ENCODE data around the gene YPEL3.

YPEL3 gene

DNA sequence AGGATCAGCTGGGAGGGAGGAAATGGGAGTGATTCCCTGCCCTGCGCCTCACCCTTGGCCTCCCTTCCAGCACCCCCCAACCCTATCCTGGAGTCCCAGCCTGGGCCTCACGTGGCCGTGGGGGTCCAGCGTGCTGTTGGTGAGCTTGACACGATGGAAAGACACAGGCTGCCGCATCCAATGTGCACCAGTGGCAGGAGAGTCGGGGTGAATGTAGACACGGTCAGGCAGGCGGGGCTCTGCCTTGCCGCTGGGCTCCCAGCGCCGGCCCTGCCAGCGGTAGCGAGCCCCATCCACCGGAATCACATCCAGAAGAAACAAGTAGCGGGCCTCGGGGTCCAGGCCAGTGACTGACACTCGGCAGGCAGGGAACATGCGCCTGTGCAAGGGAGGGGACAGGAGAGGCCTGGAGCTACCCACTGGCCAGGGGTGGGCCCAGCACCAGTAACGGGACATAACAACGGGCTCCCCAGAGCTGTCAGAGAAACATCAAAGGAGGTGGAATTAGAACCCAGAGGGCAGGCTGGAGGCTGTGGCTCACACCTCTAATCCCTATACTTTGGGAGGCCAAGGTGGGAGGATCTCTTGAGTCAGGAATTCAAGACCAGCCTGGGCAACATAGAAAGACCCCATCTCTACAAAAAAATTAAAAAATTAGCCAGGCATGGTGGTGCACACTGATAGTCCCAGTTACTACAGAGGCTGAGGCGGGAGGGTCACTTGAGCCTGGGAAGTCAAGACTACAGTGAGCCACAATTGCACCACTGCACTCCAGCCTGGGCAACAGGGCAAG, 7.0 kb downstream of the YPEL3 start:
- TF ChIP-seq, protein P1, sequence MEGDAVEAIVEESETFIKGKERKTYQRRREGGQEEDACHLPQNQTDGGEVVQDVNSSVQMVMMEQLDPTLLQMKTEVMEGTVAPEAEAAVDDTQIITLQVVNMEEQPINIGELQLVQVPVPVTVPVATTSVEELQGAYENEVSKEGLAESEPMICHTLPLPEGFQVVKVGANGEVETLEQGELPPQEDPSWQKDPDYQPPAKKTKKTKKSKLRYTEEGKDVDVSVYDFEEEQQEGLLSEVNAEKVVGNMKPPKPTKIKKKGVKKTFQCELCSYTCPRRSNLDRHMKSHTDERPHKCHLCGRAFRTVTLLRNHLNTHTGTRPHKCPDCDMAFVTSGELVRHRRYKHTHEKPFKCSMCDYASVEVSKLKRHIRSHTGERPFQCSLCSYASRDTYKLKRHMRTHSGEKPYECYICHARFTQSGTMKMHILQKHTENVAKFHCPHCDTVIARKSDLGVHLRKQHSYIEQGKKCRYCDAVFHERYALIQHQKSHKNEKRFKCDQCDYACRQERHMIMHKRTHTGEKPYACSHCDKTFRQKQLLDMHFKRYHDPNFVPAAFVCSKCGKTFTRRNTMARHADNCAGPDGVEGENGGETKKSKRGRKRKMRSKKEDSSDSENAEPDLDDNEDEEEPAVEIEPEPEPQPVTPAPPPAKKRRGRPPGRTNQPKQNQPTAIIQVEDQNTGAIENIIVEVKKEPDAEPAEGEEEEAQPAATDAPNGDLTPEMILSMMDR (conservative IDR thresholded peaks at IDR 0.05; ENCODE audit: low read depth, low read length) = no peak
- no peak for DNase-seq (ENCODE audit: low read depth)
- no peak overlapping the region for H3K4me3 ChIP-seq (ENCODE audit: low read depth, low read length)

DNA sequence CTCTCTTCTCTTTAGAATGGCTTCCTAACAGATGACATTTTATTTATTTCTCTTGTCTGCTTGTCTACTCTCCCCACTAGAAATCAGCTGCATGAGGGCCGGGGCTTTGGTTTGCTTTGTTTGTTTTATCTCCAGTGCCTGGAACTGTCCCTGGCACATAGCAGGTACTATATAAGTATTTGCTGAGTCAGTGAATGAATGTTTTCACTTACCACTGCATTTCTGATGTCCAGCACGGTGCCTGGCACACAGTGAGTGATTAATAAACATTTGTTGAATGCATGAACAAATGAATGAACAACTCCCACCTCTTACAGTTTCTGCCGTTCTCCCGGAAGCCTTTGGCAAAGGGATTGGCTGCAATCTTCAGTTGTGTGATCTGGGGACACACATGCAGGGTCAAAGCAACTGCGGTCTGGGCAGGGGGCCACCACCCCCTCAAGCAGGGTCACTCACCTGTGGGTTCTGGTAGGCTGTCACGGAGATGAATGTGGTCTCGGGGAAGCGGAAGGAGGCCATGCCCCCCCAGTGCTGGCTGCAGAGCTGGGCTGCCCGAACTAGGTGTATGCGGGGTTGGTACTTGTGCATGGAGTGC, 7.7 kb downstream of the YPEL3 start:
- DNase-seq (ENCODE audit: low read depth) = no peak
- TF ChIP-seq, protein P1 (conservative IDR thresholded peaks at IDR 0.05; ENCODE audit: low read depth, low read length) = no peak
- H3K4me3 ChIP-seq (ENCODE audit: low read depth, low read length) = no peak overlapping the region

DNA sequence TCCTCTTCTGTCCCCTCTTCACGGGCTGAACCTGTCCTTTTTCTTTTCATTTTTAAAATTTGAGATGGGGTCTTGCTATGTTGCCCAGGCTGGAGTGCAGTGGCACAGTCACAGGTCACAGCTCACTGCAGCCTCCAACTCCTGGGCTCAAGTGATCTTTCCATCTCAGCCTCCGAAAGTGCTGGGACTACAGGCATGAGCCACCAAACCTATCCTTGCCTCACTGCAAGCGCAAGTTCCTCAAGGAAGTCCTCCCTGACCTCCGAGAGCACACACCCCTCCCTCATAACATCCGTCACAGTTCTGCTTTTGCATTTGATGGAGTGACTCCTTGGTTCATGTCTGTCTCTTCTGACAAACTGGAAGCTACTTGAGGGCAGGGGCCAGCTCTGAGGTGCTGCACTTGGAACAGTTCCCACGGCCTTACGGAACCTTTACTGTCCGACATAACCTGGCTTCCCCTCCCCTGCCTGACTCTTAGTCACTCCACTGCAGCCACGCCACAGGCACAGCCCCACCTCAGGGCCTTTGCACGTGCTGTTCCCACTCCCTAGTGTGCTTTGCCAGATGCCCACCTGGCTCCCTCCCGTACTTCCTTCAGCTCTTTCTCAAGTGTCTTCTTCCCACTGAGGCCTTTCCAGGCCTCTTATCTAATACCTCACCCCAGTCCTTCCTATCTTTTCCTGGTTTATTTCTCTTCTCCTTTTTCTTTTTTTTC, 8.7 kb downstream of the YPEL3 start:
- no peak overlapping the region for H3K4me3 ChIP-seq (ENCODE audit: low read depth, low read length)
- TF ChIP-seq, protein P1 (conservative IDR thresholded peaks at IDR 0.05; ENCODE audit: low read depth, low read length) = no peak
- no peak for DNase-seq (ENCODE audit: low read depth)

DNA sequence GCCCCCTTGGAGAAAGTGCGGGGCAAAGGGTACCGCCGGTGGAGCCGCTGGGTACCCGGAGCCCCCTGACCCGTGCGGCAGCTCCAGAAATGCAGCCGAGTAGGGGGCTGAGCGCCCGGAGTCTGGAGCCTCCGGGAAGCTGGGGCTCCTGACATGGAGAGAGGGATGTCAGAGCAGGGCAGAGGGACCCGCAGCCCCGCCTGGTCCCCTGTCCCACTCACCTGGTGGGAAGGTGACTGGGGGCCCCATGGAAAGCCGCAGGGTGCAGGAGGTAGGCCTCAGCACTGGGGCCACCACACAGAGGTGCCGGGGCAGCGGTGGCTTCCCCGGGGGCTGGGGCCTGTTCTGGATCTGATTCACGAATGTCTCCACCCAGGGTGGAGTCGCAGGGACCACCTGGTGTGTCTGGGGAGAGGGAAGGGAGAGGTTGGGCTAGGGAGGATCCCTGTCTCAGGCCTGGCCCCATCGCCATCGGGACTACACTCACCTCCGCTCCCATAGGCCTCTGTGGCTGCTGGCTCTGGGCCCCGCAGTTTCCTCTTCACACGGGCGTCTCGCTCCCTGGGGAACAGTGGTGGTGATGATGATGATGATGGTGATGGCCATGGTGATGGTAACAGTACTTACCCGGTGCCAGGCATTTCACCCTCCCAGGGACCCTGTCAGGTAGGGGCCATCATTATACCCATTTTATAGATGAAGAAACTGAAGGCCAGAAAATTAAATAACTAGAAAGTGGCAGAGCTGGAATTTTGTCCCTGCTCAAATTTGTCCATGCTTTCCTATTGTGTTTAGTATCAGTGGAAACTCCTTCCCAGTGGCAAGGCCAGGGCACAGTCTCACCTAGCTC, 9.5 kb downstream of the YPEL3 start:
- no peak for DNase-seq (ENCODE audit: low read depth)
- H3K4me3 ChIP-seq (ENCODE audit: low read depth, low read length) = no peak overlapping the region
- TF ChIP-seq, protein P1 (conservative IDR thresholded peaks at IDR 0.05; ENCODE audit: low read depth, low read length) = no peak

DNA sequence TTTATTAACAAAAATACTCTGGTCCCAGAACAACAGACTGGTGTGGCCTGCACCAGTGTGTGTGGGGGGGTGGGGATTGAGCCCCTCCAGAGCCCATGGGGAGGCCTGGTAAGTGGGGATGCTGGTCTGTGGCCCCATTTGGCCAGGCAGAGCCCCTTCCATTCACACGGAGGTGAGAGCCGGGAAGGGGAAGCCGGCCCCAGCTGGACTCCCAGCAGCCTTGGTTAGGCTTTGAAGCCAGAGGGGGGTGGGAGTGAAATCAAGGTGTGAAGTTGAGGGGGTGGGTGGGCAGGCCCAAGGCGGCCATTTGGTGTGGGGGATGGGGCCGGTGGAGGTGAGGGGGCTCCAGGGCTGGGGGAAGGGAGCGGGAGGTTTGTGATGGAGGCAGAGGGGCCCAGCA, 10.2 kb downstream of the YPEL3 start:
- TF ChIP-seq, protein P1 (conservative IDR thresholded peaks at IDR 0.05; ENCODE audit: low read depth, low read length) = no peak

DNA sequence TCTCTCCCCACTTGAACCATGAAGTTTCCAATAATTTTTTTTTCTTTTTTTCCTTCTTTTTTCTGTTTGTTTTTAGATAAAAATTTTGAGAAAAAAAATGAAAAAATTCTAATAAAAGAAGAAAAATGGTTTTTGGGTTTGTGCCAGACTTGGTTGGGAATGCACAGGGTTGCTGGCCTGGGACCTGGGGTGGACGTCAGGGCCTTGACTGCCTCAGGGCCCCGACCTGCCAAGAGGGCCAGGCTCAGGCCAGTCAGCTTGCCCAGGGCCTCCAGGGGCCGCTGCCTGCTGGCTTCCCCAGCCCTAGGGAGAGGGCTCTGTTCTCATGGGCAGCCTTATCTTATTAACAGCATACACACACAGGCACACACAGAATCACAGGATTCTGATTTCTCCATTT, 10.8 kb downstream of the YPEL3 start:
- H3K4me3 ChIP-seq (ENCODE audit: low read depth, low read length) = no peak overlapping the region
- TF ChIP-seq, protein P1 (conservative IDR thresholded peaks at IDR 0.05; ENCODE audit: low read depth, low read length) = no peak
- DNase-seq (ENCODE audit: low read depth) = no peak

More for the DNA sequence above, 10.2 kb downstream of the YPEL3 start:
- H3K4me3 ChIP-seq (ENCODE audit: low read depth, low read length) = no peak overlapping the region
- DNase-seq (ENCODE audit: low read depth) = no peak
